Measurements from ENCODE around the gene L1CAM. TPM values are rescaled to one million over a fixed set of nuclear protein-coding genes. Genes with fewer than 3 reads are reported as not detected.

The L1CAM gene
- total and polyA plus RNA-seq, 9 of the 15 experiments (the other 6 are each of a cell fraction or from before 2014, with no cell fraction given), result 0.09 to 0.86 (median 0.26) TPM; not detected in 3

GRCh38 chrX:153879741-153880439 lies 6.1 kb downstream of the L1CAM start (continued):
- TF ChIP-seq VEZF1 (CRISPR knock-in tag; IDR thresholded peaks at IDR 0.05) (no peak), HDAC3 (IDR thresholded peaks at IDR 0.05; ENCODE audit: borderline replicate concordance, partially characterized antibody) (no peak), NUFIP1 (IDR thresholded peaks at IDR 0.05; ENCODE audit: partially characterized antibody) (no peak), ESRRB (CRISPR knock-in tag; IDR thresholded peaks at IDR 0.05; ENCODE audit: borderline replicate concordance) (no peak), HCFC1 (IDR thresholded peaks at IDR 0.05; ENCODE audit: low read depth, low read length) (no peak), ZFX (CRISPR knock-in tag; IDR thresholded peaks at IDR 0.05) (no peak), SMAD4 (CRISPR knock-in tag; conservative IDR thresholded peaks at IDR 0.05) (no peak), ARID2 (IDR thresholded peaks at IDR 0.05) (no peak), CREM (IDR thresholded peaks at IDR 0.05; ENCODE audit: low read depth) (no peak)

Data from K562 (cell line).